ENCODE results near the gene DNAJC2. TPM values are rescaled to one million over a fixed set of nuclear protein-coding genes. Genes with fewer than 3 reads are reported as not detected.

DNAJC2 gene
- polyA plus RNA-seq, 1 donor from 2014 or later: 29.7 TPM

- no peaks in the 10 kb centered on the region for H4K20me1 ChIP-seq (ENCODE audit: insufficient read depth)
- H3K27me3 ChIP-seq (ENCODE audit: insufficient read depth, low read depth, low read length): no peaks in the 10 kb centered on the region
- H3F3A ChIP-seq (ENCODE audit: insufficient read depth, low read length, poor library complexity, severe bottlenecking): no peaks in the 10 kb centered on the region
- H3K9me2 ChIP-seq (ENCODE audit: insufficient read depth, low read length): no peaks in the 10 kb centered on the region
- no peak overlapping the region for H3K9ac ChIP-seq (ENCODE audit: low read length)
- H2AFZ ChIP-seq (ENCODE audit: low read depth, low read length): no peak overlapping the region
- no peaks in the 10 kb centered on the region for H3K9me3 ChIP-seq (ENCODE audit: low read length)
- peaks cover 19% of the 10 kb centered on the region for H3K36me3 ChIP-seq (ENCODE audit: insufficient read depth, low read length)
- no peak overlapping the region for H3K4me3 ChIP-seq (ENCODE audit: low read length)
- no peak overlapping the region for H3K4me2 ChIP-seq (ENCODE audit: low read length)
- H3K27ac ChIP-seq (ENCODE audit: low read length): no peak overlapping the region
- no peak for TF ChIP-seq MXI1 (conservative IDR thresholded peaks at IDR 0.05; ENCODE audit: poor library complexity, severe bottlenecking)
- no peaks in the 10 kb centered on the region for H3K79me2 ChIP-seq (replicated peaks; ENCODE audit: insufficient read depth, low read length)
Measured at GRCh38 chr7:103317009-103317408, 27.6 kb downstream of the DNAJC2 start.

GRCh38 chr7:103316380-103316941, 28.1 kb downstream of the DNAJC2 start:
- no peak overlapping the region for H3K9ac ChIP-seq (ENCODE audit: low read length)
- H4K20me1 ChIP-seq (ENCODE audit: insufficient read depth): no peaks in the 10 kb centered on the region
- no peak overlapping the region for H3K4me2 ChIP-seq (ENCODE audit: low read length)
- peaks cover 23% of the 10 kb centered on the region for H3K36me3 ChIP-seq (ENCODE audit: insufficient read depth, low read length)
- no peak overlapping the region for H3K27ac ChIP-seq (ENCODE audit: low read length)
- H3K9me3 ChIP-seq (ENCODE audit: low read length): no peaks in the 10 kb centered on the region
- no peaks in the 10 kb centered on the region for H3K9me2 ChIP-seq (ENCODE audit: insufficient read depth, low read length)
- no peaks in the 10 kb centered on the region for H3F3A ChIP-seq (ENCODE audit: insufficient read depth, low read length, poor library complexity, severe bottlenecking)
- TF ChIP-seq TAF1 (IDR thresholded peaks at IDR 0.05; ENCODE audit: low read depth): no peak
- TF ChIP-seq REST (IDR thresholded peaks at IDR 0.05; ENCODE audit: borderline replicate concordance): no peak
- TF ChIP-seq CTCF (IDR thresholded peaks at IDR 0.05; ENCODE audit: poor library complexity, severe bottlenecking): no peak
- TF ChIP-seq SMC3 (conservative IDR thresholded peaks at IDR 0.05; ENCODE audit: poor library complexity): no peak
- no peak for TF ChIP-seq EZH2 (IDR thresholded peaks at IDR 0.05; ENCODE audit: borderline replicate concordance, insufficient read depth, low read length, poor library complexity, severe bottlenecking)
- TF ChIP-seq RAD21 (conservative IDR thresholded peaks at IDR 0.05): no peak
- no peak for TF ChIP-seq EP300 (conservative IDR thresholded peaks at IDR 0.05; ENCODE audit: poor library complexity, severe bottlenecking)
- TF ChIP-seq POLR2AphosphoS5 (IDR thresholded peaks at IDR 0.05): no peak
- no peak for TF ChIP-seq MXI1 (conservative IDR thresholded peaks at IDR 0.05; ENCODE audit: poor library complexity, severe bottlenecking)
- no peaks in the 10 kb centered on the region for H3K79me2 ChIP-seq (replicated peaks; ENCODE audit: insufficient read depth, low read length)
- H3K27me3 ChIP-seq (ENCODE audit: insufficient read depth, low read depth, low read length): no peaks in the 10 kb centered on the region
- H3K4me3 ChIP-seq (ENCODE audit: low read length): no peak overlapping the region
- H2AFZ ChIP-seq (ENCODE audit: low read depth, low read length): no peak overlapping the region
